ENCODE measurements around the gene WWOX. TPM values are rescaled to one million over a fixed set of nuclear protein-coding genes. Genes with fewer than 3 reads are reported as not detected.

WWOX gene
- total and polyA plus RNA-seq, 2 of the 13 experiments (the other 11 are each of a cell fraction or from before 2014, with no cell fraction given), result 9.1 to 37.4 TPM

- POLR2A ChIA-PET, result no interaction called here
Observed at GRCh38 chr16:79261944-79262552, 1162.6 kb downstream of the WWOX start.

More at GRCh38 chr16:79261944-79262552, 1162.6 kb downstream of the WWOX start:
- no peak for FAIRE-seq
- H3K36me3 ChIP-seq (replicated peaks in 1 of 2; ENCODE audit: control insufficient read depth in 1 of 2, insufficient read depth in 2 of 2, low read length in 2 of 2), result no peaks in the 10 kb centered on the region
- CTCF ChIA-PET (ENCODE audit: low intra/inter-chr PET ratio, low total read pairs), result interaction anchor here (1.4 kb wide), 1 partner anchor 556 kb away, joined by 5 read pairs; no protein-coding TSS in a partner anchor
- H3K4me1 ChIP-seq (ENCODE audit: insufficient read depth, low read length), result no peaks in the 10 kb centered on the region
- BruUV-seq (replicated peaks), result no TSS peak
- no peaks in the 10 kb centered on the region for H3K79me2 ChIP-seq (ENCODE audit: insufficient read depth, low read length)
- intact Hi-C loops (cut with micrococcal nuclease; ENCODE audit: unreplicated experiment) (loop anchor here (2.0 to 5.0 kb wide), 3 partner anchors 340 to 1035 kb away; partner anchors contain the start of gene MAF), in situ Hi-C loops (cut with HindIII; ENCODE audit: extremely low pct_ligation_motif_present, low pct_unique_long_range_greater_than_20kb) (no loop called here)
- 0 out of 5 replicates have a peak, but pooled peaks cover 0 to 5% of the 10 kb centered on the region in 2 experiments for H3K27me3 ChIP-seq (ENCODE audit: control insufficient read depth in 1 of 2, insufficient read depth in 2 of 2, low read length in 2 of 2)
- no peak overlapping the region for H3K27ac ChIP-seq (ENCODE audit: extremely low read length, insufficient read depth, low read length)
- 44% methylated on average over 5 of the region's 7 CpGs for WGBS (ENCODE audit: low lambda C conversion rate)
- ATAC-seq, result no peak
- H3K9me3 ChIP-seq (ENCODE audit: low read length), result no peaks in the 10 kb centered on the region
- H4K20me1 ChIP-seq (ENCODE audit: insufficient read depth, low read length), result no peaks in the 10 kb centered on the region
- H3K4me3 ChIP-seq (replicated peaks in 1 of 3; ENCODE audit: insufficient read depth in 1 of 3, low read depth in 2 of 3, low read length in 3 of 3), result no peak overlapping the region
- TF ChIP-seq SRSF9 (IDR thresholded peaks at IDR 0.05; ENCODE audit: borderline replicate concordance, insufficient read depth, low read depth, low read length, poor library complexity, severe bottlenecking) (no peak), SOX6 (IDR thresholded peaks at IDR 0.05) (no peak), SOX6 (CRISPR knock-in tag; IDR thresholded peaks at IDR 0.05) (no peak), MBNL3 (CRISPR knock-in tag; conservative IDR thresholded peaks at IDR 0.05) (no peak), ZNF337 (CRISPR knock-in tag; IDR thresholded peaks at IDR 0.05; ENCODE audit: borderline replicate concordance, low read depth) (no peak), SRSF4 (IDR thresholded peaks at IDR 0.05; ENCODE audit: low read depth, low read length, poor library complexity, severe bottlenecking) (no peak), ZFP41 (CRISPR knock-in tag; IDR thresholded peaks at IDR 0.05; ENCODE audit: borderline replicate concordance) (no peak), ZNF446 (CRISPR knock-in tag; IDR thresholded peaks at IDR 0.05) (no peak)
- no peak for DNase-seq (ENCODE audit: low spot score)
- no peak overlapping the region for H3K4me2 ChIP-seq (ENCODE audit: low read depth, low read length)
- H3K9ac ChIP-seq (ENCODE audit: insufficient read depth, low read depth, low read length), result no peak overlapping the region
- no peak overlapping the region for H2AFZ ChIP-seq (ENCODE audit: low read length)

Small RNA genes within 50 kb of the gene (small RNA-seq; reads per million reads assigned to genes)
- gene AC027279.3 (ENCODE audit: insufficient read depth in 2 of 3, insufficient read length in 3 of 3, low read depth in 2 of 3, low replicate concordance in 1 of 3), result 0 reads per million in 3 experiments

Other genes with a start within 250 kb of the WWOX start
- not detected in 2 replicates for gene CLEC3A, start 77.1 kb upstream of the WWOX start, total RNA-seq (2016; rRNA removed; fragmentation: Illumina TruSeq; extraction: Trizol)
- not detected in 2 replicates for gene CLEC3A, start 77.1 kb upstream of the WWOX start, polyA plus RNA-seq (2011; rRNA removed)